K562 (cell line): ENCODE data around the gene LRMDA. TPM values are rescaled to one million over a fixed set of nuclear protein-coding genes. Genes with fewer than 3 reads are reported as not detected.

Experiments
- ATAC-seq: fragments of 200-7000 bp; cut with Tn5 transposase; 3 replicates; pipeline ENCODE4 v1.9.1; 2020; ENCODE audit warnings: moderate library complexity
- BruUV-seq: library from RNA; stranded (reverse); fragments of 400-500 nt; replicated peaks from 2 replicates; lab custom pipeline; 2021; lab: Mats Ljungman, UMichigan
- CTCF ChIA-PET: fragments of 300-600 bp; formaldehyde crosslinking; extraction: SDS; loops from one replicate; lab custom pipeline; 2021; ENCODE audit warnings: low intra/inter-chr PET ratio; lab: Yijun Ruan, JAX
- POLR2A ChIA-PET: fragments of 300-600, 350-650 bp; sonication (Branson Sonifier 250); formaldehyde crosslinking; extraction: SDS; loops from one replicate; lab custom pipeline; 2021; ENCODE audit warnings: antibody characterized with exemption, inconsistent platforms; lab: Yijun Ruan, JAX
- DNase-seq, 4 experiments: peaks; one replicate each; pipeline versions ENCODE4 v3.0.0 to v3.0.0-alpha.2; 2011 to 2018; ENCODE audit warnings: low spot score in 3 of 4, mixed read lengths in 3 of 4; ENCODE audit errors: extremely low read depth in 1 of 4
- FAIRE-seq: peaks from 2 replicates; lab custom pipeline; 2011; peaks lifted over from hg19 to GRCh38; lab: Jason Lieb, UNC
- H2AFZ ChIP-seq: 2 replicates; pipeline ENCODE4 v1.6.0; 2011; ENCODE audit warnings: low read depth, low read length, control low read depth, inconsistent platforms
- H3K27ac ChIP-seq: fragments of 200-600 bp; 3 replicates; pipeline ENCODE4 v1.8.0; 2011; ENCODE audit warnings: low read depth, mild to moderate bottlenecking, control low read depth, inconsistent platforms, low read length, moderate library complexity, mixed read lengths; ENCODE audit errors: extremely low read depth
- H3K27me3 ChIP-seq, 2 experiments: fragments of 300-600 bp in 1 of 2; 2 replicates in 1 of 2; 3 replicates in 1 of 2; pipeline versions ENCODE4 v1.6.0 to v1.8.0; 2011; ENCODE audit warnings: inconsistent platforms in 2 of 2, low read length in 2 of 2, mild to moderate bottlenecking in 1 of 2, mixed read lengths in 1 of 2, moderate library complexity in 1 of 2; ENCODE audit not compliant: control insufficient read depth in 2 of 2, insufficient read depth in 2 of 2
- H3K36me3 ChIP-seq: fragments of 300-600 bp; 3 replicates; pipeline ENCODE4 v1.8.0; 2011; ENCODE audit warnings: mild to moderate bottlenecking, low read length, inconsistent platforms; ENCODE audit not compliant: control insufficient read depth, insufficient read depth
- H3K4me1 ChIP-seq, 2 experiments: fragments of 200-600 bp in 1 of 2; replicated peaks in 1 of 2; 2 replicates in 1 of 2; 3 replicates in 1 of 2; pipeline versions ENCODE4 v1.5.1 to v1.8.0; 2011; ENCODE audit warnings: inconsistent platforms in 2 of 2, low read length in 2 of 2, mild to moderate bottlenecking in 1 of 2, mixed read lengths in 1 of 2, moderate library complexity in 1 of 2; ENCODE audit not compliant: control insufficient read depth in 2 of 2, insufficient read depth in 2 of 2
- H3K4me2 ChIP-seq: 2 replicates; pipeline ENCODE4 v1.6.1; 2011; ENCODE audit warnings: low read length, control low read depth, inconsistent platforms, mixed read lengths; ENCODE audit not compliant: insufficient read depth
- H3K4me3 ChIP-seq: fragments of 200-600 bp; sonication (generic), shearing (Covaris generic); 2 replicates; pipeline ENCODE4 v1.5.1; 2016; ENCODE audit warnings: control low read depth, inconsistent platforms
- H3K79me2 ChIP-seq: fragments of 200-600 bp; 3 replicates; pipeline ENCODE4 v1.8.0; 2011; ENCODE audit warnings: low read length, inconsistent platforms; ENCODE audit not compliant: control insufficient read depth, insufficient read depth
- H3K9ac ChIP-seq, 2 experiments: 2 replicates each; pipeline versions ENCODE4 v1.6.0 to v1.6.1; 2011; ENCODE audit warnings: low read depth in 2 of 2, low read length in 2 of 2, control low read depth in 1 of 2, inconsistent platforms in 1 of 2, mild to moderate bottlenecking in 1 of 2, mixed read lengths in 1 of 2; ENCODE audit not compliant: insufficient read depth in 1 of 2
- H3K9me1 ChIP-seq: one replicate; pipeline ENCODE4 v1.6.0; 2011; ENCODE audit warnings: inconsistent platforms, mild to moderate bottlenecking, low read length, moderate library complexity; ENCODE audit not compliant: control insufficient read depth, insufficient read depth
- H3K9me3 ChIP-seq: replicated peaks from 2 replicates; pipeline ENCODE4 v1.5.1; 2011; ENCODE audit warnings: low read depth, low read length, inconsistent platforms; ENCODE audit not compliant: control insufficient read depth, insufficient read depth
- H4K20me1 ChIP-seq: replicated peaks from 2 replicates; pipeline ENCODE4 v1.6.1; 2011; ENCODE audit warnings: low read length, inconsistent platforms, mixed read lengths; ENCODE audit not compliant: control insufficient read depth, insufficient read depth
- BHLHE40 ChIP-seq: IDR thresholded peaks from 2 replicates; pipeline ENCODE4 v1.6.1; 2011; ENCODE audit warnings: low read length, improper control_type of control experiment
- DLX4 ChIP-seq: fragments of 250-450 bp; sonication (Bioruptor Pico); IDR thresholded peaks from 2 replicates; pipeline ENCODE4 v1.6.1; 2021; ENCODE audit warnings: mild to moderate bottlenecking
- JUN ChIP-seq, 2 experiments: sonication (generic) in 1 of 2; formaldehyde crosslinking in 1 of 2; IDR thresholded peaks; 2 replicates each; pipeline versions ENCODE4 v1.6.1 to v1.8.0; 2012 to 2022; ENCODE audit warnings: borderline replicate concordance in 2 of 2, mild to moderate bottlenecking in 2 of 2, improper control_type of control experiment in 1 of 2, low read depth in 1 of 2, low read length in 1 of 2, missing genetic modification reagents in 1 of 2
- JUND ChIP-seq, 2 experiments: IDR thresholded peaks; 2 replicates in 1 of 2; 3 replicates in 1 of 2; pipeline ENCODE4 v1.6.1; 2011; ENCODE audit warnings: borderline replicate concordance in 2 of 2, low read depth in 2 of 2, low read length in 2 of 2, improper control_type of control experiment in 1 of 2, missing biosample characterization in 1 of 2, missing genetic modification characterization in 1 of 2, missing genetic modification reagents in 1 of 2
- MTA2 ChIP-seq: fragments of 450-650 bp; IDR thresholded peaks from 2 replicates; pipeline ENCODE4 v1.6.1; 2016; ENCODE audit warnings: low read depth
- NFE2 ChIP-seq: IDR thresholded peaks from 2 replicates; pipeline ENCODE4 v1.6.1; 2014; ENCODE audit warnings: antibody characterized with exemption, low read depth
- RAD51 ChIP-seq: fragments of 450-650 bp; IDR thresholded peaks from 2 replicates; pipeline ENCODE4 v1.7.1; 2016; ENCODE audit warnings: low read depth, mild to moderate bottlenecking, borderline replicate concordance
- RBM14 ChIP-seq: fragments of 200-400 bp; formaldehyde crosslinking; IDR thresholded peaks from 2 replicates; pipeline ENCODE4 v1.6.1; 2018; ENCODE audit warnings: low read depth, mild to moderate bottlenecking, low read length, moderate library complexity, borderline replicate concordance; ENCODE audit not compliant: insufficient read depth
- ZNF224 ChIP-seq: sonication (generic); formaldehyde crosslinking; IDR thresholded peaks from 2 replicates; pipeline ENCODE4 v1.8.0; 2022; ENCODE audit warnings: mild to moderate bottlenecking, missing genetic modification reagents
- WGBS: fragments of 100-300 bp; shearing (Covaris generic); methylation state at CpG from one replicate; pipeline ENCODE4 v1.1.6; 2016; ENCODE audit warnings: low coverage, mixed read lengths; ENCODE audit not compliant: insufficient coverage; ENCODE audit errors: missing lambda C conversion rate; 5-methylcytosine and 5-hydroxymethylcytosine counted together
- in situ Hi-C: fragments of 300-500 bp; cut with MboI; formaldehyde crosslinking; loops from 4 replicates; pipeline ENCODE4 v1.15.0; 2018; ENCODE audit warnings: inconsistent platforms, mixed read lengths
- intact Hi-C: fragments of 100-400 bp; cut with micrococcal nuclease; formaldehyde crosslinking; loops from 2 replicates; pipeline ENCODE4 v1.14.2; 2022
- polyA plus RNA-seq, 8 experiments: library from polyadenylated mRNA; depleted of rRNA in 4 of 8; stranded (reverse) in 5 of 8; unstranded in 3 of 8; fragments of >200 nt; fragmentation: Nextera tagmentation in 2 of 8; fragmentation: Illumina TruSeq in 1 of 8; extraction: Ambion mirVana in 2 of 8; extraction: Trizol in 1 of 8; gene quantifications; 2 replicates each; pipeline versions ENCODE4 v1.2.1 to v1.2.3, GENCODE V29; 2011 to 2014; ENCODE audit warnings: inconsistent platforms in 1 of 8, missing spikeins in 1 of 8
- total RNA-seq, 7 experiments: library from RNA; depleted of rRNA in 6 of 7; stranded (reverse); fragments of >200 nt in 6 of 7; fragmentation: Illumina TruSeq in 2 of 7; extraction: Trizol in 2 of 7; gene quantifications; 2 replicates each; pipeline versions ENCODE4 v1.2.1 to v1.2.3, GENCODE V29; 2011 to 2021; ENCODE audit warnings: low replicate concordance in 1 of 7
- TF ChIP-seq, protein P1 (sequence below): IDR thresholded peaks from 2 replicates; pipeline ENCODE4 v1.6.1; 2011; ENCODE audit not compliant: insufficient read length; ENCODE audit errors: extremely low read depth
- TF ChIP-seq, protein P2 (sequence below): sonication (generic); formaldehyde crosslinking; IDR thresholded peaks from 2 replicates; pipeline ENCODE4 v1.8.1; 2022; ENCODE audit warnings: missing genetic modification reagents
- TF ChIP-seq, protein P3 (sequence below): fragments of 450-650 bp; conservative IDR thresholded peaks from 2 replicates; pipeline ENCODE4 v1.6.1; 2016; ENCODE audit warnings: missing genetic modification characterization, low read depth, mild to moderate bottlenecking, missing compliant biosample characterization, moderate library complexity

Gene LRMDA
- total and polyA plus RNA-seq, 9 of the 15 experiments (the other 6 are each of a cell fraction or from before 2014, with no cell fraction given) = 0.25 TPM; not detected in 8

- intact Hi-C loops (no loop called here), in situ Hi-C loops (no loop called here)
- ATAC-seq (no peak), DNase-seq (no peak), FAIRE-seq (no peak)
- no peaks in the 10 kb centered on the region for H3K4me1 ChIP-seq
- no peak overlapping the region for H3K9ac ChIP-seq
- H2AFZ ChIP-seq = no peak overlapping the region
- H4K20me1 ChIP-seq = no peaks in the 10 kb centered on the region
- ChIA-PET CTCF (no interaction called here), POLR2A (interaction anchor here (0.7 to 1.8 kb wide), 3 partner anchors 13 to 74 kb away, joined by 3 to 6 read pairs (median 4); no protein-coding TSS in a partner anchor)
- no peaks in the 10 kb centered on the region for H3K9me3 ChIP-seq
- no peaks in the 10 kb centered on the region for H3K79me2 ChIP-seq
- H3K36me3 ChIP-seq = no peaks in the 10 kb centered on the region
- H3K9me1 ChIP-seq = no peaks in the 10 kb centered on the region
- peaks cover under 1 to 9% of the 10 kb centered on the region in 2 experiments; a peak in 3 of 5 replicates for H3K27me3 ChIP-seq
- H3K27ac ChIP-seq = no peak overlapping the region
- BruUV-seq = no TSS peak
- 1% methylated on average over 15 of the region's 15 CpGs for WGBS
- H3K4me3 ChIP-seq = no peak overlapping the region
- H3K4me2 ChIP-seq = no peak overlapping the region
- TF ChIP-seq, protein P1, sequence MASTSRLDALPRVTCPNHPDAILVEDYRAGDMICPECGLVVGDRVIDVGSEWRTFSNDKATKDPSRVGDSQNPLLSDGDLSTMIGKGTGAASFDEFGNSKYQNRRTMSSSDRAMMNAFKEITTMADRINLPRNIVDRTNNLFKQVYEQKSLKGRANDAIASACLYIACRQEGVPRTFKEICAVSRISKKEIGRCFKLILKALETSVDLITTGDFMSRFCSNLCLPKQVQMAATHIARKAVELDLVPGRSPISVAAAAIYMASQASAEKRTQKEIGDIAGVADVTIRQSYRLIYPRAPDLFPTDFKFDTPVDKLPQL = no peak
- TF ChIP-seq, protein P2, sequence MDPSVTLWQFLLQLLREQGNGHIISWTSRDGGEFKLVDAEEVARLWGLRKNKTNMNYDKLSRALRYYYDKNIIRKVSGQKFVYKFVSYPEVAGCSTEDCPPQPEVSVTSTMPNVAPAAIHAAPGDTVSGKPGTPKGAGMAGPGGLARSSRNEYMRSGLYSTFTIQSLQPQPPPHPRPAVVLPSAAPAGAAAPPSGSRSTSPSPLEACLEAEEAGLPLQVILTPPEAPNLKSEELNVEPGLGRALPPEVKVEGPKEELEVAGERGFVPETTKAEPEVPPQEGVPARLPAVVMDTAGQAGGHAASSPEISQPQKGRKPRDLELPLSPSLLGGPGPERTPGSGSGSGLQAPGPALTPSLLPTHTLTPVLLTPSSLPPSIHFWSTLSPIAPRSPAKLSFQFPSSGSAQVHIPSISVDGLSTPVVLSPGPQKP (CRISPR knock-in tag) = no peak
- no peak for TF ChIP-seq JUND (IDR thresholded peaks at IDR 0.05; ENCODE audit: borderline replicate concordance, low read depth, low read length)
- no peak for TF ChIP-seq JUND (tag; IDR thresholded peaks at IDR 0.05; ENCODE audit: borderline replicate concordance, low read depth, low read length)
- no peak for TF ChIP-seq RAD51
- TF ChIP-seq JUN (IDR thresholded peaks at IDR 0.05; ENCODE audit: borderline replicate concordance, low read depth, low read length) = no peak
- no peak for TF ChIP-seq JUN (CRISPR knock-in tag; IDR thresholded peaks at IDR 0.05; ENCODE audit: borderline replicate concordance)
- TF ChIP-seq NFE2 = no peak
- no peak for TF ChIP-seq BHLHE40
- TF ChIP-seq MTA2 = no peak
- no peak for TF ChIP-seq RBM14
- TF ChIP-seq DLX4 (CRISPR knock-in tag) = no peak
- TF ChIP-seq, protein P3, sequence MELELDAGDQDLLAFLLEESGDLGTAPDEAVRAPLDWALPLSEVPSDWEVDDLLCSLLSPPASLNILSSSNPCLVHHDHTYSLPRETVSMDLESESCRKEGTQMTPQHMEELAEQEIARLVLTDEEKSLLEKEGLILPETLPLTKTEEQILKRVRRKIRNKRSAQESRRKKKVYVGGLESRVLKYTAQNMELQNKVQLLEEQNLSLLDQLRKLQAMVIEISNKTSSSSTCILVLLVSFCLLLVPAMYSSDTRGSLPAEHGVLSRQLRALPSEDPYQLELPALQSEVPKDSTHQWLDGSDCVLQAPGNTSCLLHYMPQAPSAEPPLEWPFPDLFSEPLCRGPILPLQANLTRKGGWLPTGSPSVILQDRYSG = no peak
- TF ChIP-seq ZNF224 = no peak
These were observed 166.5 kb downstream of the LRMDA start for GRCh38 chr10:75597773-75598440.
